Transverse colon (tissue), 4 donors: Measurements from ENCODE around the gene BAG5. TPM values are rescaled to one million over a fixed set of nuclear protein-coding genes. Genes with fewer than 3 reads are reported as not detected.

Experiments
- DNase-seq: peaks from one replicate; pipeline ENCODE4 v3.0.0-alpha.2; 2019
- H3K27ac ChIP-seq, 4 donors: fragments of 200-600 bp; sonication (generic); 2 replicates each; pipeline ENCODE4 v1.5.1; 2016 to 2018; ENCODE audit warnings: inconsistent platforms in 4 of 4
- H3K27me3 ChIP-seq: fragments of 200-600 bp; sonication (generic); 2 replicates; pipeline ENCODE4 v1.5.1; 2017; ENCODE audit warnings: inconsistent platforms
- H3K36me3 ChIP-seq, 4 donors: fragments of 200-600 bp; sonication (generic); 2 replicates each; pipeline ENCODE4 v1.5.1; 2017 to 2019; ENCODE audit warnings: inconsistent platforms in 4 of 4
- H3K4me1 ChIP-seq, 4 donors: fragments of 200-600 bp; sonication (generic); 2 replicates each; pipeline ENCODE4 v1.5.1; 2017 to 2020; ENCODE audit warnings: inconsistent platforms in 4 of 4
- H3K4me3 ChIP-seq, 4 donors: fragments of 200-600 bp; sonication (generic); 1 replicate in 1 of 4; 2 replicates in 3 of 4; pipeline versions ENCODE4 v1.5.1 to v1.6.1; 2017 to 2019; ENCODE audit warnings: inconsistent platforms in 4 of 4
- H3K9me3 ChIP-seq, 2 donors: fragments of 200-600 bp; sonication (generic); 2 replicates each; pipeline ENCODE4 v1.5.1; 2017 to 2019; ENCODE audit warnings: inconsistent platforms in 2 of 2
- CTCF ChIP-seq, 5 experiments: fragments of 200-600 bp in 3 of 5; fragments of 450-650 bp in 2 of 5; sonication (generic) in 3 of 5; IDR thresholded peaks; 1 replicate in 2 of 5; 2 replicates in 3 of 5; pipeline ENCODE4 v1.5.1; 2016 to 2017; ENCODE audit warnings: antibody characterized with exemption in 5 of 5, inconsistent platforms in 3 of 5, mild to moderate bottlenecking in 2 of 5, moderate library complexity in 1 of 5
- EP300 ChIP-seq: sonication (generic); formaldehyde crosslinking; IDR thresholded peaks from one replicate; pipeline ENCODE4 v1.6.1; 2017; ENCODE audit warnings: antibody characterized with exemption, low read depth
- POLR2A ChIP-seq: fragments of 450-650 bp; IDR thresholded peaks from one replicate; pipeline ENCODE4 v1.6.1; 2016; ENCODE audit warnings: antibody characterized with exemption, mild to moderate bottlenecking, moderate library complexity
- POLR2AphosphoS5 ChIP-seq, 3 donors: sonication (generic); formaldehyde crosslinking; IDR thresholded peaks; one replicate each; pipeline ENCODE4 v1.6.1; 2016; ENCODE audit warnings: antibody characterized with exemption in 3 of 3
- WGBS, 2 donors: methylation state at CpG; one replicate each; pipeline ENCODE4 v1.1.5; 2018; ENCODE audit warnings: low coverage in 1 of 2; 5-methylcytosine and 5-hydroxymethylcytosine counted together
- in situ Hi-C, 4 donors: fragments of 200-750 bp; cut with MboI; loops; one replicate each; pipeline versions ENCODE4 v1.15.0 to v1.15.1; 2017; ENCODE audit warnings: low sequenced_read_pairs in 3 of 4, low pct_ligation_motif_present in 1 of 4, low pct_unique_long_range_greater_than_20kb in 1 of 4
- intact Hi-C: fragments of 100-400 bp; cut with DNase I; formaldehyde crosslinking; loops from one replicate; pipeline ENCODE4 v1.15.1; 2023; ENCODE audit warnings: low total_unique reads
- total RNA-seq, 4 donors: library from RNA; depleted of rRNA; stranded (reverse); fragments of >200 nt; gene quantifications; one replicate each; pipeline ENCODE4 v1.1.0, GENCODE V29; 2016

The BAG5 gene
- total RNA-seq, 4 donors from 2014 or later = 10.8 to 26.3 (median 23.9) TPM

- Histone ChIP-seq H3K36me3 (no peaks in the 10 kb centered on the region), H3K4me1 (peaks cover 35 to 67% (median 51%) of the 10 kb centered on the region in 4 donors), H3K27ac (peak overlapping the region in 3 of 4 donors; percentile 85 to 94 (median 86)), H3K4me3 (no peak overlapping the region), H3K9me3 (no peaks in the 10 kb centered on the region), H3K27me3 (no peaks in the 10 kb centered on the region)
- WGBS, 2 donors = 93 to 100% methylated on average over 1 to 15 of the region's 15 CpGs
- no peak for TF ChIP-seq POLR2A
- TF ChIP-seq POLR2AphosphoS5 (IDR thresholded peaks at IDR 0.05) = no peak
- no peak for TF ChIP-seq EP300
- TF ChIP-seq CTCF (IDR thresholded peaks at IDR 0.05) = no peak
- in situ Hi-C loops (no loop called here), intact Hi-C loops (no loop called here)
- no peak for DNase-seq
Measured at GRCh38 chr14:103531421-103532215, 30.8 kb downstream of the BAG5 start.

DNA sequence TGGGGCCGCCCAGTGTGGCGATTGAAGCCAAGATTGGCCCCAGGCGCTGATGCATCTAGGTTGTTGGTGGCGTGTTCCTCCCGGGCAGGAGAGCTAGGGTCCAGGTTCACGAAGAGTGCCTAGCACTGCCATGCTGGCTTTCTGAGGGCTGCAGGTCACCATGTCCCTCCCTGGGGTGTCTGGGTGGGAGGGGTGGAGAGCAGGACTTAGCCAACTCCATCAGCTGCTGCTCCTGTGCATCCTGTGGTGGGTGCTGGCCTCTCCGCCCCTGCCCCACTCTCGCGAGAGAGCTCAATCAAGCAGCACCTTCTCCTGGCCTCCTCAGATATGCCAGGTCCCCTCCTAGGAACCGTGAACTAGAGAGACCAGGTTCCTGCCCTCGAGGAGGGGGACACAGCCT is 31.6 kb downstream of the BAG5 start:
- Histone ChIP-seq H3K4me1 (peaks cover 43 to 75% (median 58%) of the 10 kb centered on the region in 4 donors), H3K36me3 (no peaks in the 10 kb centered on the region), H3K27ac (peak overlapping the region in 1 of 4 donors; percentile 94), H3K4me3 (no peak overlapping the region), H3K9me3 (no peaks in the 10 kb centered on the region), H3K27me3 (no peaks in the 10 kb centered on the region)
- intact Hi-C loops = no loop called here
- no peak for DNase-seq
- WGBS, 2 donors = 91% methylated on average over 11 of the region's 11 CpGs; no CpG with 5 or more reads in 1 of the 2 donors
- in situ Hi-C loops = no loop called here
- TF ChIP-seq CTCF (IDR thresholded peaks at IDR 0.05) (no peak), POLR2A (no peak), EP300 (no peak), POLR2AphosphoS5 (IDR thresholded peaks at IDR 0.05) (no peak)

GRCh38 chr14:103530390-103530789 is 32.1 kb downstream of the BAG5 start:
- no peaks in the 10 kb centered on the region for H3K9me3 ChIP-seq
- no peak for DNase-seq
- TF ChIP-seq EP300 (no peak), POLR2AphosphoS5 (IDR thresholded peaks at IDR 0.05) (no peak), CTCF (IDR thresholded peaks at IDR 0.05) (no peak), POLR2A (no peak)
- no peaks in the 10 kb centered on the region for H3K27me3 ChIP-seq
- in situ Hi-C loops = no loop called here
- 40 to 62% methylated on average over 1 to 7 of the region's 7 CpGs for WGBS, 2 donors
- intact Hi-C loops = no loop called here
- no peak overlapping the region for H3K4me3 ChIP-seq
- peaks cover 41 to 78% (median 61%) of the 10 kb centered on the region in 4 donors for H3K4me1 ChIP-seq
- no peak overlapping the region for H3K27ac ChIP-seq
- no peaks in the 10 kb centered on the region for H3K36me3 ChIP-seq

- peak; percentile 8 for DNase-seq
- peak overlapping the region; percentile 89 to 95 (median 94) for H3K27ac ChIP-seq
- 47% methylated on average over 42 of the region's 42 CpGs; no CpG with 5 or more reads in 1 of the 2 donors for WGBS, 2 donors
- no peaks in the 10 kb centered on the region for H3K36me3 ChIP-seq
- in situ Hi-C loops (no loop called here), intact Hi-C loops (no loop called here)
- no peaks in the 10 kb centered on the region for H3K27me3 ChIP-seq
- peak overlapping the region; percentile 61 to 98 (median 84) for H3K4me3 ChIP-seq
- peaks cover 42 to 80% (median 63%) of the 10 kb centered on the region in 4 donors for H3K4me1 ChIP-seq
- no peaks in the 10 kb centered on the region for H3K9me3 ChIP-seq
- TF ChIP-seq POLR2AphosphoS5 (IDR thresholded peaks at IDR 0.05) (no peak), EP300 (no peak), CTCF (IDR thresholded peaks at IDR 0.05) (no peak), POLR2A (no peak)
Measured at GRCh38 chr14:103529383-103530365, 32.8 kb downstream of the BAG5 start.
